ENCODE measurements around the gene GRIN2B.
A peak's percentile ranks its signal among the peaks of the same experiment; 100 is the strongest.

The GRIN2B gene

DNA sequence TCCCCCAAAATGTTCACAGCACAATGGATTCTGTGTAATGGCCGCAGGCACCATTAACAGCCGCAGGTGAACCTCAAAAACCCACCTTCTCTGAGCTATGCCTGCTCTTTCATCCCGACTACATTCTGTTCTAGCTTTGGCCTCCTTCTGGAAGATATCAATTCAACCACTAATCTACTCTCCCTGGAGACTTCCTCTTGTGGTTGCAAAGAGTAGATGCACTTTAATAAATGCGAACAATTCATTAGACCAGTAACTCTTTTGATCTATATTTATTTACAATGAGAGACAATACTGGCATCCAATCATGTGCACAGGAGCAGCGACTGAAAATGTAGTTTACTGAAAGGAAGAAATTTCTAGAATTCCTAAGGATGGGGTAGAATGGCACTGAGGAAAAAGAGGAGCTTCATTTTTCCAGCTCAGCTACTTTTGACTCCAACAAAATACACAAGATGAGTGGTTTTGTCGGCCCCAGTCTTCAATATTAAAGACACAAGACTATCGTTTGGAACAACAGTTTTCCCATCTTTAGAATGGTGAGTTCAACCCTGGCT, 5.3 kb downstream of the GRIN2B start:
- DNase-seq (ENCODE audit: low spot score) = no peak
- TF ChIP-seq CTCF (IDR thresholded peaks at IDR 0.05; ENCODE audit: extremely low read depth, missing control alignments) = no peak

- no peak for TF ChIP-seq CTCF (IDR thresholded peaks at IDR 0.05; ENCODE audit: extremely low read depth, missing control alignments)
- DNase-seq (ENCODE audit: low spot score) = no peak
Observed at GRCh38 chr12:13973996-13974395, 7.4 kb downstream of the GRIN2B start.

- TF ChIP-seq CTCF (IDR thresholded peaks at IDR 0.05; ENCODE audit: extremely low read depth, missing control alignments) = no peak
- DNase-seq (ENCODE audit: low spot score) = no peak
Observed at GRCh38 chr12:13970803-13971202, 10.6 kb downstream of the GRIN2B start.

GRCh38 chr12:13968281-13968680, 13.1 kb downstream of the GRIN2B start:
- DNase-seq (ENCODE audit: low spot score) = no peak
- TF ChIP-seq CTCF (IDR thresholded peaks at IDR 0.05; ENCODE audit: extremely low read depth, missing control alignments) = no peak

DNA sequence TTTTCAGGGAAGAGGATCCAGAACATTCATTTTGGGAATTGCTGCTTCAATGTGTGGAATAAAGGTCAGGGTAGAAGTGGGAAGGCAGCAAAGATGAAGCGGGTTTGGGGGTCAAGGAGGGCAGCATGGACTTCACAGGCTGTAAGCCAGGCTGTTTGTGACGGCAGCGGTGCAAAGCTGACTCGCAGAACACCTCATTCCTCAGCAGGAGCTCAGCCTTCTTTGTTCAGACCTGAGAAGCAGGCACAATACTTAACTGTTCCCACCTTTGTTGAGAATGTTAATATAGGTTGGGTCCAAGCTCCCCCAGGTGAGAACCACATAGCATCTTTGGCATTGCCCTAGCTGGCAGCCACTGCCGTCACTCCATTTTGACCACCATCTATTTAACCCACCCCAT, 16.7 kb downstream of the GRIN2B start:
- no peak for TF ChIP-seq CTCF (IDR thresholded peaks at IDR 0.05; ENCODE audit: extremely low read depth, missing control alignments)
- no peak for DNase-seq (ENCODE audit: low spot score)

GRCh38 chr12:13962699-13963098, 18.7 kb downstream of the GRIN2B start:
- peak; percentile 42 for TF ChIP-seq CTCF (IDR thresholded peaks at IDR 0.05; ENCODE audit: extremely low read depth, missing control alignments)
- no peak for DNase-seq (ENCODE audit: low spot score)

DNA sequence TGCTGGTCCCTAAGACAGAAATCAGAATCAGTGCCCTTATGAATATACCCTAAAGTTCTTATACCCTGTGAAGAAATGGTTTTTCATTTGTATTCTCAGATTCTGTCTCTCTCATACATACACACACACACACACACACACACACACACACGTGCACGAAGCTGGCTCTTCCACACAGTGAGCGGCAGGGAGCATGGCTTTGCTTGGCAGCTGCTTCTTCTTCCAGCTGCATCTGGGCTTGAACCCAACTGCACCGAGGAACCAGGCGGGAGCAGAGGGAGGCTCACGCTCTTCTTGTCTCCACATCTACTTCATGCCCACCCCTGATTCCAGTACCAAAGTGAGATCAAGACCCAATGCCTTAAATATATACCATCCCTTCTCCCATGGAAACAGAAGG, 19.4 kb downstream of the GRIN2B start:
- no peak for DNase-seq (ENCODE audit: low spot score)
- TF ChIP-seq CTCF (IDR thresholded peaks at IDR 0.05; ENCODE audit: extremely low read depth, missing control alignments) = no peak

All from GM20000 (cell line).